LNCaP clone FGC (cell line): Measurements from ENCODE around the gene SGIP1.

ENCODE experiments used
- DNase-seq: peaks from one replicate; pipeline ENCODE4 v3.0.0-alpha.2; 2011; ENCODE audit warnings: low read depth
- H3K4me3 ChIP-seq: 2 replicates; pipeline ENCODE4 v1.5.1; 2011; ENCODE audit warnings: mild to moderate bottlenecking, low read depth, low read length, control low read depth
- CTCF ChIP-seq: IDR thresholded peaks from 2 replicates; pipeline ENCODE4 v1.5.1; 2012; ENCODE audit warnings: mild to moderate bottlenecking; ENCODE audit not compliant: control insufficient read depth, insufficient read depth; ENCODE audit errors: extremely low read depth

Gene SGIP1

GRCh38 chr1:66537718-66538117 lies 3.8 kb downstream of the SGIP1 start:
- H3K4me3 ChIP-seq, result no peak overlapping the region
- TF ChIP-seq CTCF, result no peak
- DNase-seq, result no peak

- no peak for DNase-seq
- TF ChIP-seq CTCF, result no peak
- no peak overlapping the region for H3K4me3 ChIP-seq
Measured at GRCh38 chr1:66539491-66539890, 5.5 kb downstream of the SGIP1 start.

GRCh38 chr1:66540434-66541032 lies 6.6 kb downstream of the SGIP1 start:
- no peak for TF ChIP-seq CTCF
- no peak for DNase-seq
- H3K4me3 ChIP-seq, result no peak overlapping the region

GRCh38 chr1:66542314-66542713 lies 8.4 kb downstream of the SGIP1 start:
- no peak for TF ChIP-seq CTCF
- DNase-seq, result no peak
- H3K4me3 ChIP-seq, result no peak overlapping the region

- no peak overlapping the region for H3K4me3 ChIP-seq
- TF ChIP-seq CTCF, result no peak
- peak; percentile 41 for DNase-seq
Measured at GRCh38 chr1:66542811-66543767, 9.1 kb downstream of the SGIP1 start.

GRCh38 chr1:66546047-66546810 lies 12.3 kb downstream of the SGIP1 start:
- H3K4me3 ChIP-seq, result no peak overlapping the region
- DNase-seq, result no peak
- no peak for TF ChIP-seq CTCF
